H1 (cell line): ENCODE data around the gene TAF1L. TPM values are rescaled to one million over a fixed set of nuclear protein-coding genes. Genes with fewer than 3 reads are reported as not detected.

ENCODE experiments used
- NANOG ChIP-seq: IDR thresholded peaks from 2 replicates; pipeline ENCODE4 v1.6.1; 2011; ENCODE audit warnings: low read length, low read depth, mild to moderate bottlenecking, inconsistent platforms; ENCODE audit not compliant: insufficient read depth, poor library complexity, severe bottlenecking
- polyA plus RNA-seq, 7 experiments: library from polyadenylated mRNA; depleted of rRNA in 3 of 7; stranded (reverse) in 5 of 7; unstranded in 2 of 7; fragments of >200 nt in 5 of 7; fragments of 200-250 nt in 2 of 7; gene quantifications; 1 replicate in 5 of 7; 2 replicates in 1 of 7; 4 replicates in 1 of 7; pipeline versions ENCODE4 v1.2.1 to v1.2.3, GENCODE V29; 2011 to 2013; ENCODE audit warnings: missing spikeins in 2 of 7, mixed read lengths in 2 of 7
- total RNA-seq: library from RNA; stranded (reverse); fragmentation: NEBNext Ultra II Directional; extraction: Animal tissue kit (Norgen Biotek cat#: 25700); gene quantifications from 2 replicates; pipeline ENCODE4 v1.2.1, GENCODE V29; 2021

Gene TAF1L
- total and polyA plus RNA-seq, 2 of the 8 experiments (the other 6 are each of a cell fraction or from before 2014, with no cell fraction given), result not detected

GRCh38 chr9:32625320-32625719, 10.1 kb downstream of the TAF1L start (continued):
- TF ChIP-seq NANOG, result no peak
- TF ChIP-seq, all 59 proteins: peak for 0
